Measurements from ENCODE around the gene CUL1. TPM values are rescaled to one million over a fixed set of nuclear protein-coding genes. Genes with fewer than 3 reads are reported as not detected.

Gene CUL1
- total RNA-seq, 1 donor from 2014 or later = 22.9 TPM

DNA sequence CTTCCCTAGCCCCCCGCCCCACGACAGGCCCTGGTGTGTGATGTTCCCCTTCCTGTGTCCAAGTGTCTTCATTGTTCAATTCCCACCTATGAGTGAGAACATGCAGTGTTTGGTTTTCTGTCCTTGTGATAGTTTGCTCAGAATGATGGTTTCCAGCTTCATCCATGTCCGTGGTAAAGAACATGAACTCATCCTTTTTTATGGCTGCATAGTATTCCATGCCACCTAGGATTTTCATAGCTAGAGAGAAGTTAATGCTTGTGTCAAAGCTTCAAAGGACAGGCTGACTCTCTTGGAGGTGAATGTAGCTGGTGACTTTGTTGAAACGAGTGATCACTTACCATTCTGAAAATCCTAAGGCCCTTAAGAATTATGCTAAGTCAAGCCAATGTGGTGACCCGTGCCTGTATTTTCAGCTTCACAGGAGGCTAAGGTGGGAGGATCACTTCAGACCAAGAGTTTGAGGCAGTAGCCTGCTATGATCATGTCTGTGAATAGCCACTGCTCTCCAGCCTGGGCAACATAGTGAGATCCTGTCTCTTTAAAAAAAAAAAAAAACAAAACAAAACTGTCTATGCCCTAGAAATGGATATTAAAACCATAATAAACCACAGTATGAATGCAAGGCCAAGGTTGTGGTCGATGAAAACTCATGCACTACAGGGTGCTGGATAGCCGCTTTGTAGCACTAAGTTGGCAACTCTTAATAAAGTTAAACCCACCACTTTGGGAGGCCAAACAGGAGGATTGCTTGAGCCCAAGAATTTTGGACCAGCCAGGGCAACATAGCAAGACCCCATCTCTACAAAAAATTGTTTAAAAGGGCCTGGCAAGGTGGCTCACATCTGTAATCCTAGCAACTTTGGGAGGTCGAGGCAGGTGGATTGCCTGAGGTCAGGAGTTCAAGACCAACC, 52.0 kb downstream of the CUL1 start:
- DNase-seq (ENCODE audit: low spot score) (no peak), ATAC-seq (no peak)

DNA sequence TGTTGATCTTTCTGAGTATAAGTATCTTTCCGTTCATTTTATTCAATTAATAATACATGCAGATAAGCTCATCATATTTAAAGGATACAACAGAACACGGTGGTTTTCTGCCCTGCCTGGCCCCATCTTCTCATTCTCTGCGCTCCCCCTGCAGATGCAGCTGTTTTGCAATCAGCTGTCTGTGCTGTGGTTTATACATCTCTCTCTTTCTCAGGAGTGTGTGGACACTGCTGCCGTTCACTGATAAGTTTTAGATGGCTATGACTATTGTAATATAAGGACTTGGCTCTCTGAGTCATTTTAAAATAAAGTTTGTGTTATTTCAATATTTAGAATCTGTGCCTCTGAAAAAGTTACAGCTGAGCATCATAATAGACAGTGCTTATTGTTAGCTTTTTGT, 54.5 kb downstream of the CUL1 start:
- ATAC-seq = no peak

DNA sequence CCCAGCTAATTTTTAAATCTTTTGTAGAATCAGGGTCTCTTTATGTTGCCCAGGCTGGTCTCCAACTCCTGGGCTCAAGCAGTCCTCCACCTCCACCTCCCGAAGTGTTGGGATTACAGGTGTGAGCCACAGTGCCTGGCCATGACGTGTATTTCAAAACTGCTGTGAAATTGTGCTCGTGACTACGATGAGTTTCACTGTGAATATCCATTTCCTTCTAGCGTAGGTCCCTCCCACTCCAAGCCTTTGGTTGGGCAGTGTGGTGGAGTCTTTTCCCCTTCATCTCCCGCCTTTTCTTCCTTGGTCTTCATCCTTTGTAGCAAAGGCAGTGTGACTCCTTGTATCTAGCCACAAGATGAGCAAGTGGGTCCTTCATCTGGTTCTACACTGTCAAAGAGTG, 56.2 kb downstream of the CUL1 start:
- no peak for DNase-seq (ENCODE audit: low spot score)
- ATAC-seq = no peak

More for the DNA sequence above, 54.5 kb downstream of the CUL1 start:
- no peak for DNase-seq (ENCODE audit: low spot score)

DNA sequence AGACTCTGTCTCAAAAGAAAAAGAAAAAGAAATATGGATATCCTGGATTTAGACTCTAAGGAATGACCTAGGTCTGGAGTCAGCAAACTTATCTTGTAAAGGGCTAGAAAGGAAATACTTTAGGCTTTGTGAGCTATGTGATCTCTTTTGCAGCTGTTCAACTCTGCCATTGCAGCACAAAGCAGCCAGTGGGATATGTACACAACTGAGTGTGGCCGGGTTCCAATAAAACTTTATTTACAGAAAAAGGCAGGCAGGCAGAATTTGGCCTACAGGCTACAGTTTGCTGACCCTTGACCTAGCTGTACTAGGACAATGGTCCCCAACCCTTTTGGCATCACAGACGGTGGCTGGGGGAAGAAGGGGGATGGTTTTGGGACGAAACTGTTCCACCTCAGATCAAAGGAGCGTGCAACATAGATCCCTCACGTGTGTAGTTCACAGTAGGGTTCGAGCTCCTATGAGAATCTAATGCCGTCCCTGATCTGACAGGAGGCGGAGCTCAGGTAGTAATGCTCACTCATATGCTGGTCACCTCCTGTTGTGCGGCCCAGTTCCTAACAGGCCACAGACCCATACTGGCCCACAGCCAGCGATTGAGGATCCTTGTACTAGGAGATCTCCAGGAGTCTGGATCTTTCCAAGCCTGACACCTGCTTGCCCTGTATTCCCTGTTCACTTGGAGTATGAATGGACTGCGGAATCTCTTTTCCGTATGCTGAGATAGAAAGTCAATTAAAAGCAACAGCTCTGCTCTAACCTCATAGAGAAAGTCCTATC, 63.0 kb downstream of the CUL1 start:
- DNase-seq (ENCODE audit: low spot score) (no peak), ATAC-seq (peak; percentile 87)

DNA sequence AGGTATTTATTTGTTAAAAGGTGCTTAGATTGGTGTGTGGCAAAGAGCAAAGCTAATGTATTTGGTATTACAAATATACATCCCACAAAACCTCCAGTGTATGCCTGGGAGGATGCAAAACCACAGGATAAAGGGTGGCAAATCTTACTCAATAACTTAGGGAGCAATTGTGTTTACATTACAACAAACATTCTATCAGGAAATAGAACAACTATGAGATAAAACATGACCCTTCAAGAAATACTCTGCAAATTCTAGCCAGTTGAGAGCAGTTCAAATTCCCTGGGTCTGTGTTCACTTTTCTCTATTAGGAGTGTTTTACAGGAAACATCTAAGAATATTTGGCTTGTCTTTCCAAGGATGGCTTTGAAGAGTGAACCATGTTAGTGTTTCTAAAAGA, 64.9 kb downstream of the CUL1 start:
- no peak for DNase-seq (ENCODE audit: low spot score)
- no peak for ATAC-seq

DNA sequence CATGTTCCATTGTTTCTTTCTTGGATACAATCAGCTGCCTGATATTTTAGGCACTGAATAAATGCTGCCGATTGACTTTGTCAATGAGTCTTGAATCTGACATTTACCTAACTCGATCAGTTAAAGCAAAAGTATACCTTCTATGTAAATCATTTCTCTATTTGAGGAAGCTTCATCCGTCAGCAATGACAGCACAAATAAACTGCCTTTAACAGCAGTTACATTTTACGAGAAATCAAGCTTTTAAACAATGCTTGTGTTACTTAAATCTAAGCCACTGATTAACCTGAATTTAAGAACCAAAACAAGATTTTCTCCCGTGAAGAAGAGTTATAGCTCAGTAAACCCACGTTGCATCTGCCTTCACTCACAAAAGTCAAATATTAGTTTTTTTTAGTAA, 71.3 kb downstream of the CUL1 start:
- ATAC-seq (no peak), DNase-seq (ENCODE audit: low spot score) (no peak)

DNA sequence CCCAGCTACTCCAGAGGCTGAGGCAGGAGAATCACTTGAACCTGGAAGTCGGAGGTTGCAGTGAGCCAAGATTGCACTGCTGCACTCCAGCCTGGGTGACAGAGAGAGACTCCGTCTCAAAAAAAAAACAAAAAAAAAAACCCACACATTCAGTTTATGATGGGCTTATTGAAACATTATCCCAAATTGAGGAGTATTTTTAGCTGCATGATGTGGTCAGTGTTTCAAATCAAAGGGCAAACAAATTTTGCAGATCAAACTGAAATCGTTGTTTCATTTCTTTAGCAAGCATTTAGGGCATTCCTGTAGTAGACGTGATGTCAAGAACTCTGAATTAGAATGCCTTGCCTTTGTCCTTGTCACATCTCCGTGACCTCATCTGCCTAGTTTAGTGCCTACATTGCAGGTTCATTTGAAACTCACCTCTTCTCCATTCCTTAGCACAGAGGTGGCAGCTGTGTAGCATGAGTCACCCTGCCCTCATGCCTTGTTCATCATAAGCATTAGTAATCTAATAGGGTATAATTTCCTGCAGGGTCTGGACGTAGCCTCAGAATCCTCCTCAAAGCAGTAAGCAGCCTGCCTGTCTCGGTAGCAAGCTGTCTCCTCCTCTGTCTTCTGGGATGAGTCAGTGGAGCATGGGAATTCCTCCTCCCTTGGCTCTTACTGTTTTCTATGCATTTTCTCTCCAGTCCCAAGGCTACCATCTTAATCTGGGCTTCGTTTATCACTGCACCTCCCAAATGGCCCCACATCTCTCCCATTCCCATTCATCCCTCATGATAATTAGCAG, 73.8 kb downstream of the CUL1 start:
- ATAC-seq (no peak), DNase-seq (ENCODE audit: low spot score) (no peak)

DNA sequence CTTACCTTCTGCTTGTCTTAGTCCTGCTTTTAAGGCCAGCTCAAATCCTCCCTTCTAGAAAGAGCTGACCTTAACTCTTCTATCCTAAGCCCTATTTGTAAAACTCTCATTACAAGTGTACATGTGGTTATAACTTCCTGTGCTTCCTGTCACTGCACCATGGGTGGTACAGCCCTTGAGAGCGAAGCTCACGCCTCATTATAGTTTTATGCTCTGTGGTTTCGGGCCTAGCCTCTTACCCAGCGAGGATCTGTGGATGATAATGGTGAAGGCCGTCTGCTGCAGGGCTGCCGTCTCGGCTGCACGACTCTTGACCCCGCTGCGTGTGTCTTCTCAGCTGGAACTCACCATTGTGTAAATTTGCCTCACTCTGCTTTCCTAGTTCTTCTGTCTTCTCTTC, 74.6 kb downstream of the CUL1 start:
- no peak for DNase-seq (ENCODE audit: low spot score)
- ATAC-seq = no peak

DNA sequence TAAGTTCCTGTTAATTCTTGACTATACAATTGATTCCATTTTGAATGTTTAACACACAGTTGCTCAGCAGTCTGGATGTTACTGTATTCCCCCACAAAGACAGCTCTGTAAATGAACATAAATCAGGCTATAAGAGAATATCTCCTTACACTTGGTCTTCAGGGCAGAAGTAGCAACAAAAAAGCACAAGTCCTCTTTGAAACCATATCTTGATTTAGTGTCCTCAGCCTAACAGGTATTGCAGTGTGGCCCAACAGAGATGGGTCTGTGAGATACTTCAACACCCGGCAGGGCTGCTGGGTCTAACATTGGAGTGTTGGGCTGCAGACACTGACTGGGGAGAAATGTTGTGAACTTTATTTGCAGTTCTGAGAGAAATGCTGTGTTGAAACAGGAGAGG, 75.8 kb downstream of the CUL1 start:
- no peak for DNase-seq (ENCODE audit: low spot score)
- no peak for ATAC-seq

DNA sequence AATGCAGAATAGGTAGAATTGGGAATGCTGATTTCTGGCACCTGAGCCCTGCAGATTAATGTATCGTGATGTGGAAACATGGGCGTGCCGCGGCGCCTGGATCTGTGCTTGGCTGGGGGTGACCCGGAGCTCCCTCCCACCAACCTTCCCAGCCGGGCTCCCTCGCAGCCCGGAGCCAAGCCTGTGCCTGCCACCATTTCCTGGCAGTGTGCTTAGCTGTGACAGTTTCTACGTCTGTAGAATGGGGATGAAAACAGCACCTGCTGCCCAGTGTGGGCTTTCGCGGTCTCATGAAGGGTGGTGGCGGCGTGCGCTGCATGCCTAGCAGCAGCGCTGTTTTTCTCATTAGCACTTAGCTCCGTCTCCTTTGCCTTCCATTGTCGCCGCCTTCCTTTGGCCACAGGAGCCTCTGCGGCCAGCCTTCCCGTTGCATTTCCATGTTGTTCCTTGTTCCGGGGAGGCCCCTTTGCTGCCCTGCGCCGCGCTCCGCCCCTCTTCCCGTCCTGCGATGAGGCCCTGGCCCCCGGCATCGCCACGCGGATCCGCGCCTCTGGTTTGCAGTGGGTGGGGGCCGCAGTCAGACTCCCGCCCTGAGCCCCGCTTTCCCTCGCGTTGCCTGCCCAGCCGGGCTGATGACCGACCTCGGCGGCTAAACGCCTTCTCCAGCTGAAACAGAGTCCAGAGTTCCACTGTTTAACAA, 84.2 kb downstream of the CUL1 start:
- peak; percentile 36 for ATAC-seq
- DNase-seq (ENCODE audit: low spot score) = no peak

DNA sequence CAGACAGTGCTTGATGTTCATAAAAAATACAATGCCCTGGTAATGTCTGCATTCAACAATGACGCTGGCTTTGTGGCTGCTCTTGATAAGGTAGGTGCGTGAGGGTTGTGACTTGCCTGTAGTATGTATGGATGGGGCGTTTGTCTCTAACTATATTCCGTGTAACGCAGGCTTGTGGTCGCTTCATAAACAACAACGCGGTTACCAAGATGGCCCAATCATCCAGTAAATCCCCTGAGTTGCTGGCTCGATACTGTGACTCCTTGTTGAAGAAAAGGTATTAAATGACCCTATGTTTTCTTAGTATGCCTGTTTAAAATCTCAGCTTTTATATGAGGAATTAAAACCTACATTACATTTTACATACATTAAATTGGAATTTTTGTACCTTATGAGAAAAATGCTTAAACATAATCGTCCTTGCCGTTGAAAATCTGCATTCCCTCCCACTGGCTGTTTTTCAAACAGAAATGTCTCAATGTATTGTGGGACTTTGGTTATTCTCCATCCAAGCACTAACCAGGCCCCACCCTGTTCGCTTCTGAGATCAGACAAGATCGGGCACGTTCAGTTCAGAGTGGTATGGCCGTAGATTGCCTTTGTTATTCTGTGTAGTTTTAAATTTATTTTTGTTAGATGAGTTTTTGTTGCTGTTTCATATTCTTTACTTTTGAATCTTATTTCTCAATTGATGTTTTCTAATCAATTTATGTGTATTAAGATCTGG, 85.3 kb downstream of the CUL1 start:
- DNase-seq (ENCODE audit: low spot score) (no peak), ATAC-seq (no peak)

DNA sequence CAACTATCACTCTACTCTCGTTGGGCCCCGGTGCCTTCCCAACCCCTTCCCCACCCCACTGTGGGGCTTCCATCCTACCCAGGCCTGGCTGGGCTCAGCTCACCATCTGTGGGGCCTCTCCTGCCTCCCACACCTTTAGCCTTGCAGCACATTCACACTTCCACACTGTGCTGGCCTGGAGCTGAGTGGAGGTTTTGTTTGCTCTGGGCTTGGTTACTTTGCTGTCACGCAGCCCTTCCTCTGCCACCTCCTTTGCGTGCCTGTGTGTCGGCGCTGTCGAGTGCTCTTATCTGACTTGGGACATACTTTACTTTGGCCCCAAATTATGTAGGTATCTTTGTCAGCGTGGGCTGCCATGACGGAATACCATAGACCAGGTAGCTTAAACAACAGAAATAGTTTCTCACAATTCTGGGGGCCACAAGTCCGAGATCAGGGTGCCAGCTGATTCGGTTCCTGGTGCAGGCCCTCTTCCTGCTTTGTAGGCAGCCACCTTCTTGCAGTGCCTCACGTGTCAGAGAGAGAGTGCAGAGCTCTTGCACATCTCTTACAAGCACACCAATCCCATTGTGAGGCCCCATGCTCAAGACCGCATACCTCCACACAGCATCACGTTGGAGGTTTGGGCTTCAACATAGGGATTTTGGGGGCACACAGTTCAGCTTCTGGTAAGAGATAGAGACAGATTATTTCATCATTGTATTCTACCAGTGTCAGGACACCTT, 89.0 kb downstream of the CUL1 start:
- no peak for DNase-seq (ENCODE audit: low spot score)
- ATAC-seq = no peak

DNA sequence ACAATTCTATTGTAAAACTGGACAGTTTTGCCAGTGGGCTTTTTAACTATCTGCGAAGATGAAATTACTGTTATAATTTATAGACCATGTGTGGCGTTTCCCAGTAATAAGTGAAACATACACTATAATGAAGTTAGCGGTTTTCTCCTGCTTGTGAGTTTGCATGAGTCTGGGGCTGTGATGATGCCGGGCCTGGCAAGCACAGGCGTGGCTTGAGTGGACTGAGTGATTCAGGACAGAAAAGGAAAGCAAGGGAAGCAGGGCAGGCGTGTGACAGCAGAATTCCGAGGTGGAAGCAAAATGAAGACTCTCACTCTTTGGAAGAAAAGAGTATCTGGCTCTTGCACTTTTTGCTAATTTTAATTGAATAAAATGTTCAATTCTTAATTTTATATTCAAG, 90.5 kb downstream of the CUL1 start:
- DNase-seq (ENCODE audit: low spot score) (no peak), ATAC-seq (no peak)

DNA sequence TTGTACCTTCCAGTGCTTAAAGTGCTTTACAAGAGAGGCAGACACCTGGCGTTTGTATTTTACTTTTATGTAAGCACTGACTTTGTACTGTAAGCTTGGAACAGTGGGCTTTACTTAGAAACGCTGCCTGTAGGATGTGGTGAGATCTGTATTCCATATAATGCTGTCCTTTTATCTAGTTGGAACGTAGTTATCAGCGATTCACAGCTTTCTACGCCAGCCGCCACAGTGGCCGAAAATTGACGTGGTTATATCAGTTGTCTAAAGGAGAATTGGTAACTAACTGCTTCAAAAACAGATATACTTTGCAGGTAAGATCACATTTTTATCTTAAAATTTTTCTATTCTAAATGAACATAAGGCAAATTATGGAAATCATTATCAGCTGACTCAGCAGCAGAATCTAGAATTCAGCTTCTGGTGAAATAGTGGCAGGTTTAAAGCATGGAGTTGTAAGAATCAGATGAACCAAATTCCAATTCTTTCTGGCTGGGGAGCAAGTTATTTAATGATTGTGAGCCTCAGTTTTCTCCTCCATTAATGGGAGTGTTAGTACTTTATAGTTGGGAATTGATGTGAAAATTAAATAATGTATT, 91.5 kb downstream of the CUL1 start:
- DNase-seq (ENCODE audit: low spot score) = no peak
- no peak for ATAC-seq

DNA sequence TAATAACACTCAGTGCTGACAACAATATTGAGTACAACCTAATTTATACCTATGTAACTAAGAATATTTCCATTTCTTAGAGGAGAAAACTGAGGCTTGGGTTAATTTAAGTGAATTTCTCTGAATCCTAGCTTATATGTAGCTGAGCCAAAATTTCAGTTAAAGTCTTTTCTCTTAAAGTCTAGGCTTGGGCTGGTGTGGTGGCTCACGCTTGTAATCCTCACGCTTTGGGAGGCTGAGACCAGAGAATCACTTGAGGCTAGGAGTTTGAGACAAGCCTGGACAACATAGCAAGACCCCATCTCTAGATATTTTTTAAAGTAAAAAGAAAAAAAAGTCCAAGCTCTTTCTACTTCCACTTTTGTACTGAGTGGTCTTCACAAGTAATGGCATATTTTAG, 92.1 kb downstream of the CUL1 start:
- ATAC-seq = no peak
- DNase-seq (ENCODE audit: low spot score) = no peak

DNA sequence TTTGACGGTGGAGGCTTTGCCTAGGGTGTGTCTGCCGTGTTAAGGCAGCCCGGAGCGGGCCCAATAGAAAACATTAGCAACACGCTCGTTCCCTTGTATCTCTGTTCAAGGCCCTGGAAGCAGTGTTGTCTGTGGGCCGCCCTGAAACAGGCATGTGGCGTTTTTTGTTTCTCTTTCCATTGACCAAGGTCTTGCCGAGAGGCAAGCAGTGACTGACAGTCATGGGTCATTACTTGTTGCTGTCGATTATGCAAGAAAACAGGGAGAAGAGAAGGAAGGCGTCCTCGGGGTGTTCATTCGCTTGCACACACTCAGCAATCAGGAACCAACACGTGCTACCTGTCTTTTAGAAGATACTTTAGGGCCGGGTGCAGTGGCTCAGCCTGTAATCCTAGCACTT, 92.8 kb downstream of the CUL1 start:
- no peak for DNase-seq (ENCODE audit: low spot score)
- no peak for ATAC-seq

DNA sequence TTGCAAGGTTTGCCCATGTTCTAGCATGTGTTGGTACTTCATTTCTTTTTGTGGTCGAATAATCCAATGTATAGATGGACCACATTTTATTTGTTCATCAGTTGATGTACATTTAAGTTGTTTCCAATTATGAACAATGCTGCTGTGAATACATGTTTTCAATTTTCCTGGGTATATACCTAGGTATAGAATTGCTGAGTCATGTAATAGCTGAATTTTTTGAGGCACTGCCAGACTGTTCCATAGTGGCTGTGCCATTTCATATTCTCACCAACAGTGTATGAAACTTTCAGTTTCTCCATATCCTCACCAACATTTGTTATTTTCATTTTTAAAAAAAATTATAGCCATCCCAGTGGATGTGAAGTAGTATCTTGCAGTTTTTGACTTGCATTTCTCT, 94.9 kb downstream of the CUL1 start:
- no peak for ATAC-seq

DNA sequence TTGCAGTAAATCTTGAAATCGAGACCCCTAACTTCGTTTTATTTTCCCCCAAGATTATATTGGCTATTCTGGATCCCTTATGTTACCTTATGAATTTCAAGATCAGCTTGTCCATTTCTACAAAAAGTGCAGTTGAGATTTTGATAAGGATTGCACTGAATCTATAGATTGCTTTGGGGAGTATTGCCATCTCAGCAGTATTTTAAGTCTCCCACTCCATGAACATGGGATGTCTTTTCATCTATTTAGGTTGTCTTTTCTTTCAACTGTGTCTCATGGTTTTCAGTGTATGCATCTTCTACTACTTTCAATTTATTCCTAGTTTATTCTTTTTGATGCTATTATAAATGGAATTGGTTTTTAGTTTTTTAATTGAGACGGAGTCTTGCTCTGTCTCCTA, 95.8 kb downstream of the CUL1 start:
- DNase-seq (ENCODE audit: low spot score) (no peak), ATAC-seq (no peak)

More for the DNA sequence above, 94.9 kb downstream of the CUL1 start:
- DNase-seq (ENCODE audit: low spot score) = no peak

DNA sequence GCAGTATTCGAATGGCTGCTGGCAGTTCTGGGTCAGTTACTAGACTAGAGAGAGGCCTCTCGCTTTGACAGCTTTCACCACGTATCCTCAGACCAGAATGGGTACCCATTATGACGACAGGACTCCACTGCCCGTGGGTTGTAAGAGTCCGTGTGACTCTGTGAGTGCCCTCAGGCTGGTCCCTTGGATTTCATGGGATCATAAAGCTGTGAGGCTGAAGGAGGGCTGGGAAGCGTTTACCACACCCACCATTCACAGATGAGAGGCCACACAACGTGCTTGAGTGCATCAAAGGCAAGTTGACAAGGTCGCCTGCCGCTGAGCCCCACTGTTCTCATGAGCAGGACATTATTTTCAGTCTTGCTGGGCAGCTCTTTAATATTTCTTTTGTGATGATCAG, 98.1 kb downstream of the CUL1 start:
- DNase-seq (ENCODE audit: low spot score) (no peak), ATAC-seq (no peak)
